SK-N-SH treated with all-trans-retinoic acid at 6 μM for 48 hours (cell line): ENCODE measurements around the gene ENOSF1.

Experiments used
- CREB5 ChIP-seq: fragments of 250-450 bp; sonication (Bioruptor Pico); IDR thresholded peaks from 2 replicates; pipeline ENCODE4 v1.5.1; 2020; ENCODE audit warnings: low read depth, mild to moderate bottlenecking, moderate library complexity
- ESRRG ChIP-seq: fragments of 250-450 bp; sonication (Bioruptor Pico); IDR thresholded peaks from 2 replicates; pipeline ENCODE4 v1.6.1; 2021; ENCODE audit warnings: mild to moderate bottlenecking
- GLIS3 ChIP-seq: fragments of 250-450 bp; sonication (Bioruptor Pico); IDR thresholded peaks from 2 replicates; pipeline ENCODE4 v1.5.0; 2020; ENCODE audit warnings: mild to moderate bottlenecking, moderate library complexity
- ISL1 ChIP-seq: fragments of 250-450 bp; sonication (Bioruptor Pico); IDR thresholded peaks from 2 replicates; pipeline ENCODE4 v2.1.2; 2022; ENCODE audit warnings: mild to moderate bottlenecking, moderate library complexity
- PATZ1 ChIP-seq: fragments of 250-450 bp; sonication (Bioruptor Pico); IDR thresholded peaks from 2 replicates; pipeline ENCODE4 v1.8.0; 2020; ENCODE audit warnings: mild to moderate bottlenecking, moderate library complexity, borderline replicate concordance
- RARB ChIP-seq: fragments of 250-450 bp; sonication (Bioruptor Pico); IDR thresholded peaks from 2 replicates; pipeline ENCODE4 v1.8.0; 2021; ENCODE audit warnings: mild to moderate bottlenecking, moderate library complexity
- TCF4 ChIP-seq: fragments of 250-450 bp; sonication (Bioruptor Pico); IDR thresholded peaks from 2 replicates; pipeline ENCODE4 v1.8.0; 2021; ENCODE audit warnings: mild to moderate bottlenecking, moderate library complexity, borderline replicate concordance
- TSHZ2 ChIP-seq: fragments of 250-450 bp; sonication (Bioruptor Pico); IDR thresholded peaks from 2 replicates; pipeline ENCODE4 v1.5.0; 2020; ENCODE audit warnings: mild to moderate bottlenecking, moderate library complexity
- ZC3H10 ChIP-seq: fragments of 250-450 bp; sonication (Bioruptor Pico); IDR thresholded peaks from 2 replicates; pipeline ENCODE4 v1.5.1; 2021; ENCODE audit warnings: mild to moderate bottlenecking, moderate library complexity
- ZFP3 ChIP-seq: fragments of 250-450 bp; sonication (Bioruptor Pico); IDR thresholded peaks from 2 replicates; pipeline ENCODE4 v1.5.0; 2020; ENCODE audit warnings: mild to moderate bottlenecking, moderate library complexity
- ZFP30 ChIP-seq: fragments of 450-650 bp; formaldehyde crosslinking; IDR thresholded peaks from 2 replicates; pipeline ENCODE4 v1.5.0; 2022; ENCODE audit warnings: mild to moderate bottlenecking, moderate library complexity
- TF ChIP-seq, protein P1 (sequence below): fragments of 250-450 bp; sonication (Bioruptor Pico); IDR thresholded peaks from 2 replicates; pipeline ENCODE4 v1.8.0; 2021; ENCODE audit warnings: low read depth, mild to moderate bottlenecking, moderate library complexity, borderline replicate concordance

DNA sequence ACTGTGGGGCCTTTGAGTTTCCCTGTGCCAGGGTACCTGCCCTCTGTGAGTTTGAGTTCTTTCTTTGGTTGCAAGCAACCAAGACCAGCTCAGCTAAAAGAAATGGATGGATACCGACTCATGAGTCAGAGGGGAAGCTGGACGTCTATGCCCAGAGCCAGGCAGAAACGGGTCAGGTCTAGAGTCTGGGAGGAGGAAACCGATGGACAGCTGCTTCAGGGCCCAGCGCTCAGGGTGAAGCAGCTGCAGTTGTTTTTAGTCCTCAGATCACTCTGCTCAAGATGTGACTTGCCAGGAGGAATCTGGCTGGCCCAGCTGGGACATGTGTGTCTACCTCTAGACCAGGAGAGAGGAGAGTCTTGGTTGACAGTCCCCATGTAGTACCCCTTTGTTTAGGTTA, 65.1 kb downstream of the ENOSF1 start:
- TF ChIP-seq TCF4 (CRISPR knock-in tag), result no peak
- TF ChIP-seq ZC3H10, result no peak
- no peak for TF ChIP-seq RARB
- TF ChIP-seq TSHZ2 (CRISPR knock-in tag), result no peak
- TF ChIP-seq ESRRG (CRISPR knock-in tag), result no peak
- TF ChIP-seq, protein P1, sequence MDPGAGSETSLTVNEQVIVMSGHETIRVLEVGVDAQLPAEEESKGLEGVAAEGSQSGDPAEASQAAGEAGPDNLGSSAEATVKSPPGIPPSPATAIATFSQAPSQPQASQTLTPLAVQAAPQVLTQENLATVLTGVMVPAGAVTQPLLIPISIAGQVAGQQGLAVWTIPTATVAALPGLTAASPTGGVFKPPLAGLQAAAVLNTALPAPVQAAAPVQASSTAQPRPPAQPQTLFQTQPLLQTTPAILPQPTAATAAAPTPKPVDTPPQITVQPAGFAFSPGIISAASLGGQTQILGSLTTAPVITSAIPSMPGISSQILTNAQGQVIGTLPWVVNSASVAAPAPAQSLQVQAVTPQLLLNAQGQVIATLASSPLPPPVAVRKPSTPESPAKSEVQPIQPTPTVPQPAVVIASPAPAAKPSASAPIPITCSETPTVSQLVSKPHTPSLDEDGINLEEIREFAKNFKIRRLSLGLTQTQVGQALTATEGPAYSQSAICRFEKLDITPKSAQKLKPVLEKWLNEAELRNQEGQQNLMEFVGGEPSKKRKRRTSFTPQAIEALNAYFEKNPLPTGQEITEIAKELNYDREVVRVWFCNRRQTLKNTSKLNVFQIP (CRISPR knock-in tag), result no peak
- no peak for TF ChIP-seq PATZ1
- no peak for TF ChIP-seq CREB5 (CRISPR knock-in tag)
- TF ChIP-seq ISL1, result no peak
- TF ChIP-seq ZFP30 (CRISPR knock-in tag), result no peak
- TF ChIP-seq GLIS3, result no peak
- no peak for TF ChIP-seq ZFP3 (CRISPR knock-in tag)
